NCI-H446 treated with DMSO at 0.1 percent for 48 hours (cell line): Measurements from ENCODE around the gene ME1.
"Not testable (repeated sequence)": the region's sequence is repeated elsewhere in the genome, so short reads cannot be mapped to it uniquely, and the experiment has no call there.

ENCODE experiments used
- DNase-seq: peaks from one replicate; lab custom pipeline; 2025; lab: John Stamatoyannopoulos, UW

ME1 gene

DNA sequence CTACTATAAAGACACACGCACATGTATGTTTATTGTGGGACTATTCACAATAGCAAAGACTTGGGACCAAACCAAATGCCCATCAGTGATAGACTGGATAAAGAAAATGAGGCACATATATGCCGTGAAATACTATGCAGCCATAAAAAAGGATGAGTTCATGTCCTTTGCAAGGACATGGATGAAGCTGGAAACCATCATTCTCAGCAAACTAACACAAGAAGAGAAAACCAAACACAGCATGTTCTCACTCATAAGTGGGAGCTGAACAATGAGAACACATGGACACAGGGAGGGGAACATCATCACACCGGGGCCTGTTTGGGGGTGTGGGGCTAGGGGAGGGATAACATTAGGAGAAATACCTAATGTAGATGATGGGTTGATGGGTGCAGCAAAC lies 174.1 kb downstream of the ME1 start:
- not testable (repeated sequence) for DNase-seq

DNA sequence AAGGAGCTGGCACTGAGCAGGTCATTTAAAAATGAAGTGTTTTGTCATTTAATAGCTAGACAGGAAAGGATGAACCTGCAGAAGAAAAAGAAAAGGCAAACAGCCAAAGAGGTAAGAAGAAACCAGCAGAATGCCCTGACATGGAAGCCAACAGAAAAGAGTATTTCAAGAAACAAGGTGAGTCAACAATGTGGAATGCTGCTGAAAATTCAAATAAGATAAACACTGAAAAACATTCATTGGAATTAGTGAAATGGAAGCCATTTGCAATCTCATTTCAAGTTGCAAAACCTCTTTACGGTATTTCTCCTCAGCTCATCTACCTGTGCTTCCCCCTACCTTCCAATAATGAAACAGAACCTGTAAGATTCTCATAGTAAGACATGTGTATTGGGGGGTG lies 178.1 kb downstream of the ME1 start:
- no peak for DNase-seq

- DNase-seq: no peak
Measured at GRCh38 chr6:83250235-83250634, 180.6 kb downstream of the ME1 start.

DNA sequence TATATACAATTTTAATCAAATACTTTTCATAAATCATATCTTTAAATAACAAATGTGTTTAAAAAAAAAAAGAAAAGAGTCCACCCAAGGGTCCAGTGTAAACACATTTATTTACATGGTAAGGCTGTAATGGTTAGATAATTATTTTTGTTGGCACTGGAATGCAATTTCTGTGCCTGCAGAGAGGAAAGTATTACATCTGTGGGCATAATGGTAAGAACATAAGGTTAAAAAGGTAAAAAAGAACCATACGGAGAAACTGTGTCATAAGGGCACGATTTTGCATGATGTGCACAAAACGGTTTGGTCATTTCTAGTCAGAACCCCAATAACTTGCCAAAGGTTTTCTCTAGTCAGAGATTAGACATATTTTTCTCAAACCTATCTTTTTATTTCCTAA lies 183.4 kb downstream of the ME1 start:
- no peak for DNase-seq

DNA sequence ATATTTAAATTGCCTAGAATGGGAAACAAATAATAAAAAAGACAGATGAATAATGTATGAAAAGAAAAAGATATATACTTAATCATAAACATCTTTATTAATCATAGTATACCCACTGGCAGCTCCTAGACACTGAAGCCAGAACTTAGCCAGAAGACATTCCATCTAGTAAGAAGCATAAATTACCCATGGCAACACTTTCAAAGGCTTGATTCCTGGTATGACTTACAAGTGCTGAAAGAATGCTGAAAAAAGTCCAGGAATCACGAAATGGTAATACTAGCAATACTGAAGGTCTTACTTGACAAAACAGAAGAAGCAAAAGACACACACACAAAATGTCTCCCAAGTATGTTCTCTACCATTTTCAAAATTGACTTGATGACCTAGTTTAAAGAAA lies 199.7 kb downstream of the ME1 start:
- DNase-seq: no peak

- no peak for DNase-seq
Measured at GRCh38 chr6:83226517-83226916, 204.3 kb downstream of the ME1 start.

DNA sequence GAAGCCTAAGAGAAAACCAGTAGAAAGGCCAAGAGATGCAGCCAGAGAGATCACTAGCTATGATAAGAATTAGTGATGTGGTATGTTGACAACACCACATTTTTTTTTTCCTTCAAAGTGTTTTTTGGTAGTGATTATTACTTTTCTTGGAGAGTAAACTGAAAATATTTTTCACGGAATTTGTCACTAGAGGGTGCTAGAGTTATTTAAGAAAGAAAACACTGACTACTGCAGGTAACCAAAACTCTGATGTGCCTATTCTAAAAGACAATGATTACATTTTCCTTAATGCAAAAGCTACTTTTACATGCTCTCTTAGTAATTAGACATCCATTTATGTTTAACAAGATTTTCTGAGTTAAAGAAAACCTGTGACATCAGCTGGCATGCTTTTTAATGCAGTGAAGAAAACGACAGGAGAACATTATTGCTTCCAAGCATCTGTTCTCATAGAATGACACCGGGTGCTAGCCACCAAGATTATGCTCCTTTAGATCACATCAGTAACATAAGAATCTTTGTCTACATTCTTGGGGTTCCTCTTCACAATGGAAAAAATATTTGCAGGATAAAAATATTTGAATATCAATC lies 208.9 kb downstream of the ME1 start:
- DNase-seq: no peak

- no peak for DNase-seq
Measured at GRCh38 chr6:83221276-83221675, 209.6 kb downstream of the ME1 start.

DNA sequence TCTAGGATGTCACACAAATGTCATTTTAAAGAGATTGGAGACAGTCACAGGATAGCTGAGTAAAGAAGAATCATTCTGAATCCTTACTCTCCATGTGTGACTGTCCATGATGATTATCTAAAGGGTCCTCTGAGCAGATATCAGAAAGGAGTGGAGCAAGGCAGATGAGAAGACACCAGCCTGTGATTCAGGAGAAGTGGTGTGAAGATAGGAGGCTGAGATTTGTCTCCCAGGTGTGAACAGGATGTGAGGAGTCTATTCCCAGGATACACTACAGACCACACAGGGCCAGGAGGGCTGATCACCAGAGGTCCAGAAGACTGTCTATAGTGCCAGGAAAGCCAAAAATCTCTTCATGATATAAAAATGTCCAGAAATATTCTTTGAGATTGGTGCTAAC lies 210.7 kb downstream of the ME1 start:
- DNase-seq: no peak

DNA sequence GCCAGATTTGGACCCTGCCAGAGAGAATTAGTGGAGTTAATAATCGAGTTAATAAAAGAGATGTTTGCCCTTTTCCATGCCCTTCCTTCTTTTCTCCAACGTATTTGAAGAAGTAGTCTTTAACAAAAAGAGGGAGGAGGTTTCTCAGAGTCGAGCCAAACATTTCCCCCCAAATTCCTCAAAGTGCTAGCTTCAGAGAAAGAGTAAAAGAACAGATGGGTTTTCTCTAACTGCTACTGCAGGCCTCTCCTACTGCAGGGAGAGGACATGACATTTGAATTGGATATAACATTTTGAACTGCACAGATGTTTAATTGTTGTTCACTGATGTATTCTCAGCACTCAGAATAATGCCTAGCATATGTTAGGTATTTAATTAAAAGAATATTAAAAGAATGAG lies 212.2 kb downstream of the ME1 start:
- no peak for DNase-seq

DNA sequence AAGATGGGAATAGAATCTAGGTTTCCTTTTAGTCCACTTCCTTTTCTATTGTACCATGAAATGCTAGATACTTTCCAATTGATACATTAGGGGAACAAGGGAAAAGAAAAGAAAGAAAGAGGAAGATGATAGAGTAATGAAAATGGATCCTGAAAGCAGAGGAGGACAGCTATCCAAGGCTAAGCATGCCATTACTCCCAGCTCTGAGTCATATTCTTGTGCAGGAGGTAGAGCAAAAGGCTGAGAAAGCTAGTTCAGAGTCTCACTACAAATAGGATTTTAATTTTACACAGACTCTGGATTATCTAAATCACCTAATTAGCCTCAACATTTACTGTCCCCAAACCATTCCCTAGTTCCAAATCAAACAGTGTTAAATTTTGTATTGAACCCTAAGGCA lies 214.0 kb downstream of the ME1 start:
- DNase-seq: no peak

DNA sequence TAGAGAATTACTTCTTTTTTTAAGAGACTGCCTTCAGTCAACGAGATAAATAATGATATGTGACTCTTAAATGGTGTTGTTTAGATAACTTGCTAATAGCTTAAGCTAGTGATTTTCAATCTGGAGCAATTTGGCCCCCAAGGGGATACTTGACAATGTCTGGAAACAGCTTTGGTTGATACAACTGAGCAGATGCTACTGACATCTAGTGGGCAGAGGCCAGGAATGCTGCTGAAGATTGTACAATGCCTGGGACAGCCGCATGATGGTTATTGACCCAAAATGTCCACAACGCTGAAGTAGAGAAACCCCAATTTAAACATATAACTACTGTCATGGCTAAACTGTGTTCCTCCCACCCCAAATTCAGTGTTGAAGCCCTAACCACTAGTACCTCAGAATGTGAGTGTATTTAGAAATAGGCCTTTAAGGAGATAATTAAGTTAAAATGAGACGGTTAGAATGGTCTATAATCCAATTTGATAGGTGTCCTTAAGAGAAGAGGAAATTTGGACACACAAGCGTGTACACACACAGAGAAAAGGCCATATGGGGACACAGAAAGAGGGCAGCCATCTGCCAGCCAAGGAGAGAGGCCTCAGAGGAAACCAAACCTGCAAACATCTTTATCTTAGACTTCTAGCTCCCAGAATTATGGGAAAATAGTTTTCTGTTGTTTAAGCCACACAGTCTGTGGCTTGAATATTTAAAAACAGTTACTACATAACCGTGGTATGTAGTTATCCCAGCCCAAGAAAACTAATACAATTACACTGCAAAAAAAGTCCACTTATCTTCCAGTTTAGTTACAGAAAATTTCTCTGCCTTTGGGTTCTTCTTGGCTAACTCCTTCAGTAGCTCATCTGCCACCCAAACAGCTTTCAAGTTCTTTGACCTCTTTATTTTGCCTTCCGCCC lies 215.5 kb downstream of the ME1 start:
- DNase-seq: peak; percentile 41

DNA sequence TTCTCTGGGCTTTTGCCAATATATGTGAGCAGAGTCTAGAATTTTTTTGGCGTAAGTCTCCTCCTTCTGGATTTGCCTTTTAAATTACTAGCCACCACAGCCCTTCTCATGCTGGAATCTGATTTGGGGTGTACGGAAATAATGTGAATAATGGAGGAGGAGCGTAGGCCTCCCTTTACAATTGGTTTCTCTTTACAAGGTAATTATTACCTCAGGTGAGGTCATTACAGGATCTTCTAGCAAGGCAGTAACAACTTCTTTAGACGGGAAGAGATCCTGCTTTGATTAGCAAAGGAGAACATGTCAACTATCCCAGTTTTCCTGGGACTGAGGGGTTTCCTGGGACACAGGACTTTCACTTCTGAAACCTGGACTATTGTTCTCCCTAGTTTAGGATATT lies 228.8 kb downstream of the ME1 start:
- DNase-seq: no peak

DNA sequence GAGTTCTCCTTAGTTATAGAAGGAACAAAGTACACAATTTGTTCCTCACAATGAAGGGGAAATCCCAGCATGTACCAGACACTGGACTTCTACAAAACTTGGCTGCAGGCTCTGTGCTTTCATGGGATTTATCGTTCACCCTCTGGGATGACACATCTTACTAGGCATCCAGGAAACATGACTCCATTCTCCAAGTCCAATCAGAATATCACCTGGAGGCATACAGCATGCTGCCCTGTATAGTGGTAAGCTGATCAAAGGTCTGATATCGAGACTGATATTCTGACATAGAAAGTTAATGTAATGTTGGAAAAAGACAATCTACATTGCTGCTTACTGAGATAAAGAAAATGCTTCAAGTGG lies 231.0 kb downstream of the ME1 start:
- no peak for DNase-seq

- DNase-seq: no peak
Measured at GRCh38 chr6:83199173-83199862, 231.5 kb downstream of the ME1 start.

DNA sequence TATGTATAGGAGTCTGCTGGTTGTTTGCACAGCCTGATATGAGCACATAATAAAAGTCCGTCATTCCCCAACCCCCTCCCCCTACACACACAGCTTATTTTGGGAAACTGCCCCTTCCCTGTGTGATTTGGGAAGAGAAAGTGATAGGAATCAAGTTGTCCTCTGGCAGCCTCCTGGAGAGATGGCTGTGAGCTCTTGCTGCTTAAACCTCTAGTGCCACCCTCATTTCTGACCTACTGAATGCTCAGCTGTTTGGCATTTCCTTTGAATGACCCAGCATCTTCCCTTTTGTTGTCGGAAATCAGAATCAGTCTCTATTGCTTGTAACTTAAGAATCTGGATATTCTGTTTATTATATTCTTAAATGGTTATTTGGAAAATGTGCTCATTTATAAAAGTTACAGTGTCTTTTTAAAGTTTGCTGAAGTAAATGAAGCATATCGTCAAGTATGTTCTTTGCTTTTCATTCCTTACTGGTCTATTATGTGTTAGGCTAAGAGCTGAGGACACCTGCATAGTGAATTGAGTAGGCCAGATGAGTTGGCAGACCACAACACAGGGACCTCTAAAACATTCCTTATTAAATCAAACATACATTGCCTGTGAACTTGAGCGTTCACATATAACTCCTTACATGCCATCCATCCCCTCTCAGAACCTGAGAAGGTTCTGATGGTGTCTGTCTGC lies 232.2 kb downstream of the ME1 start:
- DNase-seq: no peak

- no peak for DNase-seq
Measured at GRCh38 chr6:83193747-83194566, 236.9 kb downstream of the ME1 start.

DNA sequence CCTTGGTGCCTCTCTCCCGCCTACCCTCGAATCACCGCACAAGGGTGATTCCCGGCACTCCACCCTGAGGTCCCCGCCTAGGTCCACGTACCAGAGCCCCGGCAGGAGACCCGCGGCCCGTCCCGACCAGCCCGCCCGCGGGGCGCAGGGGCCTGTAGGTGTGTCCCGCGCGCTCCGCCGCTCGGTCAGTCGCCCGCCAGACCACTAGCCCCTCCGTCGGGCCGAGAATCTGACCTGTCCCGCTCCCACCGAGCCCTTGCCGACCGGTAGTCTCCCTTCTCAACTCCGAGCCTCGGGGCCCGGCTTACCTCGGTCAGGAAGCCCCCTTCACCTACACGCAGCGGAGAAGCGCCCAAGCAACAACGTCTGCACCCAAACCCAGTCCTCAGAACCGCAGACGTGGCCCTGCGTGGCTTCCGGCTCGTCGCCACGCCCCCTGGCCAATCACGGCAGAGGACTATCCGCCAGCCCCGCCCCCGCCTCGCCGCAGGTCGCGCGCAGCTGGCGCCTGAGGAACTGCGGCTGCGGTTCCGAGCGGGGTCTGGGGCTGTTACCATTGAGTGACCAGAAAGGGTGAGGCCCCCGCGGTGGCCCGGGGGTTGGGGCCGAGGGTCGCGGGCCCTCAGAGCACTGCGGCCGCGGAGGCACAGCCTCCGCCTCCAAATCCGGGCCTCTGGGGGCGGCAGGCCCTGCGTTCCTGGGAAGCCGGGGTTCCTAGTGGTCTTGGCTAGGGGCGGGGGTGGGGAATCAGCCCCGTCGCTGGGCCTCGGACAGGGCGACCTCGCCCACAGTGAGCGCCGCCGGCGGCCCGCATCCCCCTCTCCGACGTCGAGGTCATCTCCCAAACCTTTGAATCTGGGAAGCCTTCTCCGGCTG lies 237.7 kb downstream of the ME1 start, which contains the start of the genes PGM3 and RWDD2A:
PGM3 (minus strand) TSS at position 395 of the 876 bp plus-strand sequence. CDS start 2,253 bp downstream, outside the sequence.
RWDD2A (plus strand) TSS at position 487 of the 876 bp plus-strand sequence. CDS start 1,095 bp downstream, outside the sequence.
- peak; percentile 58 for DNase-seq

DNA sequence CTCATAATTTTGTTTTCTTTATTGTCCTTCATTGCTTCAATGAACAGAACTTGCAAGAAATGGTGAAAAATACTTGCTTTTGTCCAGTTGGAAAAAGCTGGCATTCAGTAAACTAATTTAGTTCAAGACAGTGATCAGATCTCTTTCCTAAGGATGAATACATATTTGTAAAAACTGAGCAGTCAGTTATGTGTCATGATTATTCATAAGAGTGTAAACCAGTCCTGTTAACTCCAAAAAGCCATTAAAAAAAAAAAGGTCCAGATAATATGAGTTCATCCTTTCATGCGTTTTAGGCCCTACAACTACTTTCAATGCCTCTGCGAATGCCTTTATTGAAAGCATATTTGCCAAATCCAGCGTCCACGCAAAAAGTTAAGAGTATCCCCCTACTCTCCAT lies 238.4 kb downstream of the ME1 start:
- no peak for DNase-seq

DNA sequence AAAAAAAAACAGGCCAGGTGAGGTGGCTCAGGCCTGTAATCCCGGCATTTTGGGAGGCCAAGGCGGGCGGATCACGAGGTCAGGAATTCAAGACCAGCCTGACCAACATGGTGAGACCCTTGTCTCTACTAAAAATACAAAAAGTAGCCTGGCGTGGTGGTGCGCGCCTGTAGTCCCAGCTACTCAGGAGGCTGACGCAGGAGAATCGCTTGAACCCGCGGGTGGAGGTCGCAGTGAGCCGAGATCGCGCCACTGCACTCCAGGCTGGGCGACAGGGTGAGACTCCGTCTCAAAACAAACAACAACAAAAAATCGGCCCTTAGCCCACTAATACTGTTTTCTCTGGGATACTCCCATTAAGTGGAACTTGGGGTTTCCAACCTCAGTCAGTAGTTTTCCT lies 238.9 kb downstream of the ME1 start:
- DNase-seq: not testable (repeated sequence)
